ENCODE measurements around the gene HYLS1. TPM values are rescaled to one million over a fixed set of nuclear protein-coding genes. Genes with fewer than 3 reads are reported as not detected.

The HYLS1 gene
- total and polyA plus RNA-seq, 9 of the 15 experiments (the other 6 are each of a cell fraction or from before 2014, with no cell fraction given), result 2.7 to 8.2 (median 4.8) TPM

DNA sequence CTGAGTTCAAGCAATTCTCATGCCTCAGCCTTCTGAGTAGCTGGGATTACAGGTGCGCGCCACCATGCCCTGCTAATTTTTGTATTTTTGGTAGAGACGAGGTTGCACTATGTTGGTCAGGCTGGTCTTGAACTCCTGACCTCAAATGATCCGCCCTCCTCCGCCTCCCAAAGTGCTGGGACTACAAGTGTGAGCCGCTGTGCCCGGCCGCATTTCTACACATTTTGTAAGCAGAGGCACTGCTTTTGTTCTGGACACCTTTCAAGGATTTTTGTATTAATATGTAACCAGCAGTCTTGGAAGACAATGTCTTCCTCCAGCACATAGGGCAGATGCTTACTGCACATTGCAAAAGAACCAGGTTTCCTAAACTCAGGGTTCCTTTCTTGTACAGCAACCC lies 47.0 kb downstream of the HYLS1 start:
- WGBS (ENCODE audit: insufficient coverage, low coverage, missing lambda C conversion rate), result 74% methylated on average over 8 of the region's 8 CpGs
- Histone ChIP-seq H3K27ac (ENCODE audit: extremely low read depth, low read depth, low read length) (no peak overlapping the region), H3K9me3 (replicated peaks; ENCODE audit: control insufficient read depth, insufficient read depth, low read depth, low read length) (no peaks in the 10 kb centered on the region), H3K9ac (ENCODE audit: insufficient read depth in 1 of 2, low read depth in 2 of 2, low read length in 2 of 2) (no peak overlapping the region), H3K27me3 (ENCODE audit: control insufficient read depth in 2 of 2, insufficient read depth in 2 of 2, low read length in 2 of 2) (peaks cover under 1 to 6% of the 10 kb centered on the region in 2 experiments; a peak in 2 of 5 replicates), H3K79me2 (ENCODE audit: control insufficient read depth, insufficient read depth, low read length) (no peaks in the 10 kb centered on the region), H3K9me1 (ENCODE audit: control insufficient read depth, insufficient read depth, low read length) (no peaks in the 10 kb centered on the region), H2AFZ (ENCODE audit: low read depth, low read length) (no peak overlapping the region), H3K36me3 (ENCODE audit: control insufficient read depth, insufficient read depth, low read length) (no peaks in the 10 kb centered on the region), H3K4me2 (ENCODE audit: insufficient read depth, low read length) (no peak overlapping the region), H3K4me3 (no peak overlapping the region), H4K20me1 (replicated peaks; ENCODE audit: control insufficient read depth, insufficient read depth, low read length) (no peaks in the 10 kb centered on the region), H3K4me1 (replicated peaks in 1 of 2; ENCODE audit: control insufficient read depth in 2 of 2, insufficient read depth in 2 of 2, low read length in 2 of 2) (peaks cover 4 to 9% of the 10 kb centered on the region in 2 experiments; a peak in 4 of 5 replicates)
- intact Hi-C loops (cut with micrococcal nuclease) (no loop called here), in situ Hi-C loops (cut with MboI) (no loop called here)
- CTCF ChIA-PET (ENCODE audit: low intra/inter-chr PET ratio), result no interaction called here
- DNase-seq (ENCODE audit: extremely low read depth in 1 of 4, low spot score in 3 of 4) (no peak), ATAC-seq (no peak), FAIRE-seq (no peak)
- TF ChIP-seq, protein P1, sequence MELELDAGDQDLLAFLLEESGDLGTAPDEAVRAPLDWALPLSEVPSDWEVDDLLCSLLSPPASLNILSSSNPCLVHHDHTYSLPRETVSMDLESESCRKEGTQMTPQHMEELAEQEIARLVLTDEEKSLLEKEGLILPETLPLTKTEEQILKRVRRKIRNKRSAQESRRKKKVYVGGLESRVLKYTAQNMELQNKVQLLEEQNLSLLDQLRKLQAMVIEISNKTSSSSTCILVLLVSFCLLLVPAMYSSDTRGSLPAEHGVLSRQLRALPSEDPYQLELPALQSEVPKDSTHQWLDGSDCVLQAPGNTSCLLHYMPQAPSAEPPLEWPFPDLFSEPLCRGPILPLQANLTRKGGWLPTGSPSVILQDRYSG (tag; conservative IDR thresholded peaks at IDR 0.05; ENCODE audit: low read depth), result no peak
- TF ChIP-seq, protein P2, sequence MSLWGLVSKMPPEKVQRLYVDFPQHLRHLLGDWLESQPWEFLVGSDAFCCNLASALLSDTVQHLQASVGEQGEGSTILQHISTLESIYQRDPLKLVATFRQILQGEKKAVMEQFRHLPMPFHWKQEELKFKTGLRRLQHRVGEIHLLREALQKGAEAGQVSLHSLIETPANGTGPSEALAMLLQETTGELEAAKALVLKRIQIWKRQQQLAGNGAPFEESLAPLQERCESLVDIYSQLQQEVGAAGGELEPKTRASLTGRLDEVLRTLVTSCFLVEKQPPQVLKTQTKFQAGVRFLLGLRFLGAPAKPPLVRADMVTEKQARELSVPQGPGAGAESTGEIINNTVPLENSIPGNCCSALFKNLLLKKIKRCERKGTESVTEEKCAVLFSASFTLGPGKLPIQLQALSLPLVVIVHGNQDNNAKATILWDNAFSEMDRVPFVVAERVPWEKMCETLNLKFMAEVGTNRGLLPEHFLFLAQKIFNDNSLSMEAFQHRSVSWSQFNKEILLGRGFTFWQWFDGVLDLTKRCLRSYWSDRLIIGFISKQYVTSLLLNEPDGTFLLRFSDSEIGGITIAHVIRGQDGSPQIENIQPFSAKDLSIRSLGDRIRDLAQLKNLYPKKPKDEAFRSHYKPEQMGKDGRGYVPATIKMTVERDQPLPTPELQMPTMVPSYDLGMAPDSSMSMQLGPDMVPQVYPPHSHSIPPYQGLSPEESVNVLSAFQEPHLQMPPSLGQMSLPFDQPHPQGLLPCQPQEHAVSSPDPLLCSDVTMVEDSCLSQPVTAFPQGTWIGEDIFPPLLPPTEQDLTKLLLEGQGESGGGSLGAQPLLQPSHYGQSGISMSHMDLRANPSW (CRISPR knock-in tag; IDR thresholded peaks at IDR 0.05), result no peak
- TF ChIP-seq XRCC3 (IDR thresholded peaks at IDR 0.05) (no peak), MAZ (CRISPR knock-in tag; conservative IDR thresholded peaks at IDR 0.05 in 1 of 2, IDR thresholded peaks at IDR 0.05 in 1 of 2) (no peak), SETDB1 (IDR thresholded peaks at IDR 0.05; ENCODE audit: low read length) (no peak), ZNF165 (CRISPR knock-in tag; IDR thresholded peaks at IDR 0.05; ENCODE audit: borderline replicate concordance) (no peak), POLR2AphosphoS5 (IDR thresholded peaks at IDR 0.05; ENCODE audit: control insufficient read depth, insufficient read depth, low read depth, low read length) (no peak), ZNF785 (CRISPR knock-in tag; IDR thresholded peaks at IDR 0.05) (no peak), CBFB (CRISPR knock-in tag; IDR thresholded peaks at IDR 0.05) (no peak), SNIP1 (IDR thresholded peaks at IDR 0.05; ENCODE audit: low read depth) (no peak), ZNF436 (CRISPR knock-in tag; IDR thresholded peaks at IDR 0.05) (no peak), ZNF354B (CRISPR knock-in tag; IDR thresholded peaks at IDR 0.05) (no peak), HCFC1 (IDR thresholded peaks at IDR 0.05; ENCODE audit: low read depth, low read length) (no peak), CBX1 (IDR thresholded peaks at IDR 0.05; ENCODE audit: low read depth) (no peak), FUS (optimal IDR thresholded peaks at IDR 0.05; ENCODE audit: low read depth, low read length) (no peak), HNRNPL (IDR thresholded peaks at IDR 0.05; ENCODE audit: low read depth, low read length) (no peak), SMAD3 (CRISPR knock-in tag; conservative IDR thresholded peaks at IDR 0.05) (no peak), ZNF77 (CRISPR knock-in tag; IDR thresholded peaks at IDR 0.05) (no peak), BMI1 (IDR thresholded peaks at IDR 0.05; ENCODE audit: low read length) (no peak)
- TF ChIP-seq, protein P3, sequence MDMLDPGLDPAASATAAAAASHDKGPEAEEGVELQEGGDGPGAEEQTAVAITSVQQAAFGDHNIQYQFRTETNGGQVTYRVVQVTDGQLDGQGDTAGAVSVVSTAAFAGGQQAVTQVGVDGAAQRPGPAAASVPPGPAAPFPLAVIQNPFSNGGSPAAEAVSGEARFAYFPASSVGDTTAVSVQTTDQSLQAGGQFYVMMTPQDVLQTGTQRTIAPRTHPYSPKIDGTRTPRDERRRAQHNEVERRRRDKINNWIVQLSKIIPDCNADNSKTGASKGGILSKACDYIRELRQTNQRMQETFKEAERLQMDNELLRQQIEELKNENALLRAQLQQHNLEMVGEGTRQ (CRISPR knock-in tag; IDR thresholded peaks at IDR 0.05), result no peak
- BruUV-seq (replicated peaks), result no TSS peak
- POLR2A ChIA-PET, result no interaction called here

Data from K562 (cell line).